Breast epithelium (tissue), 4 donors: ENCODE measurements around the gene ABCA3. TPM values are rescaled to one million over a fixed set of nuclear protein-coding genes. Genes with fewer than 3 reads are reported as not detected.

Experiments
- DNase-seq, 2 donors: peaks; one replicate each; pipeline ENCODE4 v3.0.0-alpha.2; 2019; ENCODE audit warnings: low spot score in 2 of 2
- H3K27ac ChIP-seq, 2 donors: fragments of 200-600 bp; sonication (generic) in 1 of 2; one replicate each; pipeline ENCODE4 v1.5.1; 2016 to 2019; ENCODE audit warnings: mild to moderate bottlenecking in 1 of 2
- H3K27me3 ChIP-seq, 2 donors: fragments of 200-600 bp; sonication (generic) in 1 of 2; one replicate each; pipeline versions ENCODE4 v1.5.1 to v1.6.0; 2017 to 2019; ENCODE audit warnings: control low read depth in 1 of 2, mild to moderate bottlenecking in 1 of 2
- H3K36me3 ChIP-seq: fragments of 200-600 bp; one replicate; pipeline ENCODE4 v1.5.1; 2019
- H3K4me1 ChIP-seq, 2 donors: fragments of 200-600 bp; sonication (generic); one replicate each; pipeline ENCODE4 v1.5.1; 2016 to 2019; ENCODE audit warnings: control low read depth in 1 of 2
- H3K4me3 ChIP-seq, 3 donors: fragments of 200-600 bp; sonication (generic); 1 replicate in 2 of 3; 2 replicates in 1 of 3; pipeline ENCODE4 v1.5.1; 2016 to 2019; ENCODE audit warnings: mild to moderate bottlenecking in 3 of 3, moderate library complexity in 2 of 3
- H3K9me3 ChIP-seq, 2 donors: fragments of 200-600 bp; sonication (generic) in 1 of 2; one replicate each; pipeline ENCODE4 v1.5.1; 2016 to 2019; ENCODE audit warnings: control low read depth in 1 of 2
- POLR2A ChIP-seq: fragments of 450-650 bp; IDR thresholded peaks from one replicate; pipeline ENCODE4 v1.6.1; 2016; ENCODE audit warnings: antibody characterized with exemption, mild to moderate bottlenecking, moderate library complexity
- POLR2AphosphoS5 ChIP-seq, 3 donors: sonication (generic); formaldehyde crosslinking; IDR thresholded peaks; one replicate each; pipeline ENCODE4 v1.6.1; 2017; ENCODE audit warnings: antibody characterized with exemption in 3 of 3
- intact Hi-C: fragments of 100-400 bp; cut with DNase I; formaldehyde crosslinking; loops from one replicate; pipeline ENCODE4 v1.15.1; 2023; ENCODE audit warnings: low total_unique reads
- total RNA-seq, 3 donors: library from RNA; depleted of rRNA; stranded (reverse); fragments of >200 nt; gene quantifications; one replicate each; pipeline ENCODE4 v1.1.0, GENCODE V29; 2016
- TF ChIP-seq, protein P1 (sequence below), 3 donors: fragments of 450-650 bp; IDR thresholded peaks; one replicate each; pipeline ENCODE4 v1.5.1; 2016 to 2017; ENCODE audit warnings: antibody characterized with exemption in 3 of 3, mild to moderate bottlenecking in 3 of 3, moderate library complexity in 3 of 3

Gene ABCA3
- total RNA-seq, 3 donors from 2014 or later = 6.2 to 7.8 (median 6.3) TPM

DNA sequence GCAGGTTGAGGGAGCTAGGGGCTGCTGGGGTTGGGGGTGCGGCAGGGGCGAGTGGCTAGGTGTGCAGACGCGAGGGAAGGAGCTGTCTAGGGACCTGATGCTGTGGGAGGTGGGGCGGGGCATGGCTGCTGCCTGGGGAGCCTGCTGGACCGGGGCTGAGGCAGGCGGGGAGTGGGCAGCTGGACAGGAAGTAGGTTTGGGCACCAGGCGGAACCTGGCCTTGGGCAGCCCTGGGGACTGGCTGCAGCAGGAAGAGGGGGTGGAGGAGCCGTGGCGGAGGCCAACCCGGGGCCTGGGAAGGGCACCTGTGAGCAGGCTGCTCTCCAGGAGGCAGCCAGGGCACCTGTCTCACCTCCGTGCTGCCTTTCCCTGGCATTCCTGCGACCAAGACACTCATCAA, 110.2 kb downstream of the ABCA3 start:
- Histone ChIP-seq H3K4me1 (peaks cover 4 to 5% of the 10 kb centered on the region in 2 donors), H3K9me3 (no peaks in the 10 kb centered on the region), H3K27me3 (no peaks in the 10 kb centered on the region), H3K4me3 (no peak overlapping the region), H3K36me3 (peaks cover 24% of the 10 kb centered on the region), H3K27ac (no peak overlapping the region)
- DNase-seq = no peak
- intact Hi-C loops = no loop called here
- TF ChIP-seq, protein P1, sequence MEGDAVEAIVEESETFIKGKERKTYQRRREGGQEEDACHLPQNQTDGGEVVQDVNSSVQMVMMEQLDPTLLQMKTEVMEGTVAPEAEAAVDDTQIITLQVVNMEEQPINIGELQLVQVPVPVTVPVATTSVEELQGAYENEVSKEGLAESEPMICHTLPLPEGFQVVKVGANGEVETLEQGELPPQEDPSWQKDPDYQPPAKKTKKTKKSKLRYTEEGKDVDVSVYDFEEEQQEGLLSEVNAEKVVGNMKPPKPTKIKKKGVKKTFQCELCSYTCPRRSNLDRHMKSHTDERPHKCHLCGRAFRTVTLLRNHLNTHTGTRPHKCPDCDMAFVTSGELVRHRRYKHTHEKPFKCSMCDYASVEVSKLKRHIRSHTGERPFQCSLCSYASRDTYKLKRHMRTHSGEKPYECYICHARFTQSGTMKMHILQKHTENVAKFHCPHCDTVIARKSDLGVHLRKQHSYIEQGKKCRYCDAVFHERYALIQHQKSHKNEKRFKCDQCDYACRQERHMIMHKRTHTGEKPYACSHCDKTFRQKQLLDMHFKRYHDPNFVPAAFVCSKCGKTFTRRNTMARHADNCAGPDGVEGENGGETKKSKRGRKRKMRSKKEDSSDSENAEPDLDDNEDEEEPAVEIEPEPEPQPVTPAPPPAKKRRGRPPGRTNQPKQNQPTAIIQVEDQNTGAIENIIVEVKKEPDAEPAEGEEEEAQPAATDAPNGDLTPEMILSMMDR (IDR thresholded peaks at IDR 0.05) = no peak
- TF ChIP-seq POLR2A = no peak
- TF ChIP-seq POLR2AphosphoS5 (IDR thresholded peaks at IDR 0.05) = no peak

DNA sequence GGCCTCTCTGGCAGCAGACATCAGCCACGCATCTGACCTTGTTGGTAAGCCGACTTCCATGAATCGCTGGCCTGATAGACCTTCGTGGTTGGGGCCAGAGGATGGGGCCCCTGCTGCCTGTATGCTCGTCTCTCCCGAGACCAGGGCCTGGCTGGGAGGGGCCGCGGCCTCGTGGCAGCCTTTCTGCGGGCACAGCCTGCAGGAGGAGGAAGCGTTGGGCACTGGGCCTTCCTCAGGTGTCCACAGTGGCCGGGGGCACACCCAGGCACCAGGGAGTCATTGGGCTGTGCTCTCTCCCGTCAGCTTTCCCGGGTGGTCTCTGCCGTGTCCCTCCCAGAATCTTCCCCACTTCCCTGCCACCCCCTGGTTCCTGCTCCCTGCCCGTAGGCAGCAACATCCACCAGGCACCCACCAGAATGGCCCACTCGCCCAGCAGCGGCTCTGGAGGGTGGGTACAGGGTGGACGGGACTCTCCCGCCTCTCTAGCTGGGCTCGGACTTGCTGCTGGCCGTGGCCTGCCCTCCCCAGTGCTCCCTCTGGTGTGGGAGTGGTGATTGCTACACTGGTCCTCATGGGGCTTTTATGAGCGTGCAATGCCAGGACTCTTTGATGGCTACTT, 110.8 kb downstream of the ABCA3 start:
- TF ChIP-seq POLR2AphosphoS5 (IDR thresholded peaks at IDR 0.05) (no peak), POLR2A (no peak)
- TF ChIP-seq, protein P1 (IDR thresholded peaks at IDR 0.05) = no peak
- H3K9me3 ChIP-seq = no peaks in the 10 kb centered on the region
- DNase-seq = no peak
- no peak overlapping the region for H3K27ac ChIP-seq
- no peak overlapping the region for H3K4me3 ChIP-seq
- peaks cover 24% of the 10 kb centered on the region for H3K36me3 ChIP-seq
- no peaks in the 10 kb centered on the region for H3K27me3 ChIP-seq
- peaks cover 4 to 5% of the 10 kb centered on the region in 2 donors for H3K4me1 ChIP-seq
- intact Hi-C loops = no loop called here

DNA sequence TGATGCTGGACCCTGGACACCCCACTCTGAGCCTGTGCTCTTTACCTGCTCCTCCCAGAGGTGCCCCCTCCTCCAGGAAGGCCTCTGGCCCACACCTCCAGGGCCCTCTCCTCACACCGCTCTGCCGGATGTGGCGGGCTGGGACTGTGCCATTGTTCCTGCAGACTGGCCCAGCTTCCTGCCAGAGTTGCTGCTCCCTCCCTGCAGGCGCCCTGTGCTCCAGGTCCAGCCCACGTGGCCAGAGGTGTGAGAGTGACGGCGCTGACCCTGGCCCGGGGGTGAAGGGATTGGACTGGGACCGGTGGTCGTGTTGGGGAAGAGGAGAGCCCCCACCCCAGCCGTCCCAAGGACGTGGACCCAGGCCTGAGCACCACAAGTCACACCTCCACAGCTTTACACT, 111.4 kb downstream of the ABCA3 start:
- no peaks in the 10 kb centered on the region for H3K27me3 ChIP-seq
- intact Hi-C loops = no loop called here
- H3K36me3 ChIP-seq = peaks cover 23% of the 10 kb centered on the region
- peaks cover 4 to 11% of the 10 kb centered on the region in 2 donors for H3K4me1 ChIP-seq
- no peak overlapping the region for H3K4me3 ChIP-seq
- no peak for DNase-seq
- H3K9me3 ChIP-seq = no peaks in the 10 kb centered on the region
- H3K27ac ChIP-seq = no peak overlapping the region
- TF ChIP-seq POLR2AphosphoS5 (IDR thresholded peaks at IDR 0.05) (no peak), POLR2A (no peak)
- TF ChIP-seq, protein P1 (IDR thresholded peaks at IDR 0.05) = no peak

DNA sequence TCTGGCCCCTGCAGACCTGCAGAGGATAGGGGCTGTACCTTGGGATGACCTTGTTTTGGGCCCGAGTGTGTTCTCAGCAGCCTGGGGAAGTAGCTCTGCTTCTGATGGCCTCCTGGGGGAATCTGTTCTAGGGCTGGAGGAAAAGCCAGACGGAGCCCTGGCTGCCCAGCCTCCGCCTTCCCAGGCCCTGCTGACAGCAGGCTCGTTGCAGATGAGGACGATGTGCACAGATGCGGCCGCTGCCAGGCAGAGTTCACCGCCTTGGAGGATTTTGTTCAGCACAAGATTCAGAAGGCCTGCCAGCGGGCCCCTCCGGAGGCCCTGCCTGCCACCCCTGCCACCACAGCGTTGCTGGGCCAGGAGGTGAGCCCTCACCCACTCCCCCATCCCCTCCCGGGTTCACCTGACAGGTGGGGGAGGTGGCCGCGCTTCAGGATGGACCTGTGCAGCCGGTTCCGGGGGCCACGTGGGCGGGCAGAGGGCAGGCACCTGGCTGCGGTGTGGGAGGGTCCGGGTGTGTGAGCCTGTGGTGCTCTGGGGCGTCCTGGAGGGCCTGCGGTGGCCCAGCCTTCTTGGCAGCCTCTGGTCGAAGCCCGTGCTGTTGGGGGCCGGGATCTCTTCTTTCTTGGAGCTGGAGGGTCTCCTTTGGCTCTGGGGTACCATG, 112.2 kb downstream of the ABCA3 start:
- H3K27me3 ChIP-seq = no peaks in the 10 kb centered on the region
- peak in 1 of 2 donors; percentile 67 for DNase-seq
- TF ChIP-seq POLR2AphosphoS5 (IDR thresholded peaks at IDR 0.05) (no peak), POLR2A (no peak)
- TF ChIP-seq, protein P1 (IDR thresholded peaks at IDR 0.05) = no peak
- H3K9me3 ChIP-seq = no peaks in the 10 kb centered on the region
- H3K36me3 ChIP-seq = peaks cover 16% of the 10 kb centered on the region
- intact Hi-C loops = no loop called here
- peaks cover 4 to 12% of the 10 kb centered on the region in 2 donors for H3K4me1 ChIP-seq
- H3K4me3 ChIP-seq = no peak overlapping the region
- no peak overlapping the region for H3K27ac ChIP-seq

DNA sequence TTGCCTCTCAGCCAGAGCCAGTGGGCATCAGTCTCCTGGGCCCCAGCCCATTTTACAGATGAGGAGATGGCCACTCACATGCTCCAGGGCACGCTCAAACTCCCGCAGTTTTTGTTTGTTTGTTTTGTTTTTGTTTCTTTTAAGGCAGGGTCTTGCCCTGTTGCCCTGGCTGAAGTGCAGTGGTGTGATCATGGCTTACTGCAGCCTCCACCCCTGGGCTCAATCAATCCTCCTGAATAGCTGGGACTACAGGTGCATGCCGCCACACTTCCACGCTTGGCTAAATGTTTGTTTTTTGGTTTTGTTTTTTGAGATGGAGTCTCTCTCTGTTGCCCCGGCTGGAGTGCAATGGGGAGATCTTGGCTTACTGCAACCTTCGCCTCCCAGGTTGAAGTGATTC, 113.6 kb downstream of the ABCA3 start:
- DNase-seq = no peak

More for the DNA sequence above, 113.6 kb downstream of the ABCA3 start:
- TF ChIP-seq POLR2A (no peak), POLR2AphosphoS5 (IDR thresholded peaks at IDR 0.05) (no peak)
- TF ChIP-seq, protein P1 (IDR thresholded peaks at IDR 0.05) = no peak
- Histone ChIP-seq H3K27ac (no peak overlapping the region), H3K4me3 (no peak overlapping the region), H3K4me1 (peaks cover 4 to 12% of the 10 kb centered on the region in 2 donors), H3K27me3 (no peaks in the 10 kb centered on the region), H3K9me3 (no peaks in the 10 kb centered on the region), H3K36me3 (peaks cover 10% of the 10 kb centered on the region)
- intact Hi-C loops = no loop called here
